ENCODE results near the gene SLC4A3. TPM values are rescaled to one million over a fixed set of nuclear protein-coding genes. Genes with fewer than 3 reads are reported as not detected.

Gene SLC4A3
- total RNA-seq, 1 experiment from 2014 or later, result 23.0 TPM

- Histone ChIP-seq H3K4me1 (ENCODE audit: control insufficient read depth in 1 of 2, insufficient read depth in 2 of 2, low read length in 2 of 2) (peaks cover 58 to 92% of the 10 kb centered on the region in 2 experiments), H3K9me3 (ENCODE audit: control insufficient read depth in 1 of 2, insufficient read depth in 1 of 2, low read depth in 1 of 2, low read length in 2 of 2) (peaks cover 0 to 11% of the 10 kb centered on the region in 2 experiments; a peak in 1 of 4 replicates), H3K4me3 (replicated peaks in 1 of 2; ENCODE audit: low read depth in 1 of 2, low read length in 2 of 2) (peak overlapping the region; percentile 3 to 74; a peak in 1 of 4 replicates), H3K36me3 (ENCODE audit: control insufficient read depth in 1 of 2, insufficient read depth in 2 of 2, low read length in 2 of 2) (peaks cover 0 to 8% of the 10 kb centered on the region in 2 experiments; a peak in 1 of 4 replicates), H3K79me2 (ENCODE audit: insufficient read depth, low read length) (peaks cover 44% of the 10 kb centered on the region), H3K27ac (ENCODE audit: low read depth, low read length) (peak overlapping the region; percentile 98), H3K4me2 (ENCODE audit: low read length) (peak overlapping the region; percentile 80), H2AFZ (ENCODE audit: low read depth, low read length, poor library complexity, severe bottlenecking) (no peak overlapping the region), H3K9me2 (ENCODE audit: insufficient read depth) (no peaks in the 10 kb centered on the region), H4K20me1 (ENCODE audit: insufficient read depth) (no peaks in the 10 kb centered on the region), H3K9ac (ENCODE audit: low read length) (peak overlapping the region; percentile 85), H3K27me3 (ENCODE audit: insufficient read depth, low read length) (no peaks in the 10 kb centered on the region)
- DNase-seq (ENCODE audit: low read depth, low spot score), result peak; percentile 40
- TF ChIP-seq SP1 (IDR thresholded peaks at IDR 0.05; ENCODE audit: low read depth) (no peak), CTCF (IDR thresholded peaks at IDR 0.05 in 2 of 3, conservative IDR thresholded peaks at IDR 0.05 in 1 of 3; ENCODE audit: borderline replicate concordance in 1 of 3, insufficient read depth in 1 of 3, low read depth in 2 of 3, low read length in 2 of 3) (no peak), SRF (IDR thresholded peaks at IDR 0.05; ENCODE audit: low read depth) (no peak), CEBPB (IDR thresholded peaks at IDR 0.05; ENCODE audit: low read depth) (no peak), POLR2AphosphoS5 (IDR thresholded peaks at IDR 0.05; ENCODE audit: low read depth, low read length) (peak; percentile 43; the same call in 1 of the 2 replicates), JUND (IDR thresholded peaks at IDR 0.05) (no peak), MAX (IDR thresholded peaks at IDR 0.05) (no peak), YY1 (IDR thresholded peaks at IDR 0.05; ENCODE audit: extremely low read depth, insufficient replicate concordance, low read depth, low read length) (peak; percentile 20)
- no TSS peak for BruUV-seq (replicated peaks)
- RAD21 ChIA-PET (ENCODE audit: low non-redundant PET in 1 of 2, low total read pairs in 2 of 2, uncharacterized antibody in 2 of 2, unreplicated experiment in 2 of 2), result no interaction called here
- CTCF ChIA-PET, result no interaction called here
- POLR2A ChIA-PET, result interaction anchor here (0.7 to 3.6 kb wide), 3 partner anchors 12 to 35 kb away, joined by 3 to 19 read pairs (median 7); no protein-coding TSS in a partner anchor
- intact Hi-C loops (cut with micrococcal nuclease), result loop anchor here (5.0 kb wide), 1 partner anchor 300 kb away; the partner anchor contains the start of gene DNPEP
- ATAC-seq, result no peak
Measured at GRCh38 chr2:219687272-219687671, 59.8 kb downstream of the SLC4A3 start.

Measured in HCT116 (cell line).